Tibial artery (tissue), 4 donors: Measurements from ENCODE around the gene CACNA2D2.

ENCODE experiments used
- DNase-seq, 2 donors: peaks; one replicate each; pipeline ENCODE4 v3.0.0-alpha.2; 2019
- H3K27ac ChIP-seq, 2 donors: fragments of 200-600 bp; sonication (generic) in 1 of 2; 1 replicate in 1 of 2; 2 replicates in 1 of 2; pipeline ENCODE4 v1.5.1; 2018 to 2019; ENCODE audit warnings: mild to moderate bottlenecking in 1 of 2
- H3K27me3 ChIP-seq, 2 donors: fragments of 200-600 bp; sonication (generic) in 1 of 2; one replicate each; pipeline versions ENCODE4 v1.5.1 to v1.6.0; 2016 to 2019
- H3K36me3 ChIP-seq, 3 donors: fragments of 200-600 bp; sonication (generic) in 2 of 3; one replicate each; pipeline ENCODE4 v1.5.1; 2016 to 2019; ENCODE audit warnings: mild to moderate bottlenecking in 2 of 3
- H3K4me1 ChIP-seq, 4 donors: fragments of 200-600 bp; sonication (generic) in 2 of 4; 1 replicate in 3 of 4; 2 replicates in 1 of 4; pipeline ENCODE4 v1.5.1; 2016 to 2019
- H3K4me3 ChIP-seq, 2 donors: fragments of 200-600 bp; sonication (generic) in 1 of 2; 1 replicate in 1 of 2; 2 replicates in 1 of 2; pipeline ENCODE4 v1.5.1; 2018 to 2019; ENCODE audit warnings: mild to moderate bottlenecking in 2 of 2
- H3K9me3 ChIP-seq, 3 donors: fragments of 200-600 bp; sonication (generic) in 1 of 3; one replicate each; pipeline ENCODE4 v1.5.1; 2016 to 2019
- intact Hi-C: fragments of 100-400 bp; cut with DNase I; formaldehyde crosslinking; loops from one replicate; pipeline ENCODE4 v1.15.0; 2023; ENCODE audit warnings: low total_unique reads
- TF ChIP-seq, protein P1 (sequence below), 2 experiments: fragments of 200-600 bp in 1 of 2; fragments of 450-650 bp in 1 of 2; IDR thresholded peaks; one replicate each; pipeline ENCODE4 v1.5.1; 2017 to 2019; ENCODE audit warnings: antibody characterized with exemption in 2 of 2, mild to moderate bottlenecking in 1 of 2, moderate library complexity in 1 of 2

The CACNA2D2 gene

DNA sequence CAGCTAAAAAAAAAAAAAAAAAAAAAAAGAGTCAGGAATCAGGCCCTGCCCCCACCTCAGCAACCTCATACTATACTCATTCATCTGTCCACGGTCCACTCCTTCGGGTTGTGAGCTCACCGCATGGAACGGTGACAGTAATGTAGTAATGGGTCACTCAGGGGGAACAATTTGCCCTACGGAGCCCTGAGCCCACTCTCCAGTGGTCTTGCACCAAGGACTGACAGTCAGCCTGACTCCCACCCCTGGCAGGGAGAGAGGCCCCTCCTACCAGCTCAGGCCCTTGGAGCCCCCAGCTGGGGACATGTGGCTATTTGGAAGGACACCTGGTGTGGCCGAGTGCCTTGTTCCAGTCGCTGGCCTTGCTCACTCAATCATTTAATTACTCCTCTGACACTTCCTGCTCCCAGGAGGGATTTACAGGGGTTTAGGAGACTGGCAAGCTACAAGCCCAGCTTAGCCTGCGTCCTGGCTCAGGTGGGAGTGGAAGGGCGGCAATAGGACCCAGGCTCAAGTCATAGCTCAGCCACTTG is 19.9 kb upstream of the CACNA2D2 start:
- DNase-seq = no peak
- TF ChIP-seq, protein P1, sequence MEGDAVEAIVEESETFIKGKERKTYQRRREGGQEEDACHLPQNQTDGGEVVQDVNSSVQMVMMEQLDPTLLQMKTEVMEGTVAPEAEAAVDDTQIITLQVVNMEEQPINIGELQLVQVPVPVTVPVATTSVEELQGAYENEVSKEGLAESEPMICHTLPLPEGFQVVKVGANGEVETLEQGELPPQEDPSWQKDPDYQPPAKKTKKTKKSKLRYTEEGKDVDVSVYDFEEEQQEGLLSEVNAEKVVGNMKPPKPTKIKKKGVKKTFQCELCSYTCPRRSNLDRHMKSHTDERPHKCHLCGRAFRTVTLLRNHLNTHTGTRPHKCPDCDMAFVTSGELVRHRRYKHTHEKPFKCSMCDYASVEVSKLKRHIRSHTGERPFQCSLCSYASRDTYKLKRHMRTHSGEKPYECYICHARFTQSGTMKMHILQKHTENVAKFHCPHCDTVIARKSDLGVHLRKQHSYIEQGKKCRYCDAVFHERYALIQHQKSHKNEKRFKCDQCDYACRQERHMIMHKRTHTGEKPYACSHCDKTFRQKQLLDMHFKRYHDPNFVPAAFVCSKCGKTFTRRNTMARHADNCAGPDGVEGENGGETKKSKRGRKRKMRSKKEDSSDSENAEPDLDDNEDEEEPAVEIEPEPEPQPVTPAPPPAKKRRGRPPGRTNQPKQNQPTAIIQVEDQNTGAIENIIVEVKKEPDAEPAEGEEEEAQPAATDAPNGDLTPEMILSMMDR (IDR thresholded peaks at IDR 0.05) = no peak
- intact Hi-C loops = no loop called here
- Histone ChIP-seq H3K4me1 (no peaks in the 10 kb centered on the region), H3K4me3 (no peak overlapping the region), H3K27ac (no peak overlapping the region), H3K27me3 (peaks cover 0 to 8% of the 10 kb centered on the region in 2 donors), H3K36me3 (no peaks in the 10 kb centered on the region), H3K9me3 (no peaks in the 10 kb centered on the region)

DNA sequence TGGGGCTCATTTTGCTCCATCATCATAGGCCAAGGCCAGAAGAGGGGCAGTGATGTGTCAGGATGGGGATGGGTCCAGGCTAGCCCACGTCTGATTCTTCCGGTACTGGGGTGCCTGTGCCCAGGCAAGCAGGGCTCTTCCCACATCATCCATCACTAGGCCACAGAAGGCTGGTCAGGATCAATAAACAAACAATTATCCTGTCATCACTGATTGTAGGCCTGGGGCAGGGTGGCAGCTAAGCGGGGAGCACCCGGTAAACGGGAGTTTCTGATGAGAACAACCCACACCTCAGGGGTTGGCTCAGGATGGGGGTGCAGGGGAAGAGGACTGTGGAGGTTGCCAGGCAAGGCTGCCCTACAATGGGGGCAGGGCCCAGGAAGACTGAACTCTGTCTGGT is 18.1 kb upstream of the CACNA2D2 start:
- Histone ChIP-seq H3K36me3 (no peaks in the 10 kb centered on the region), H3K27me3 (peaks cover 0 to 8% of the 10 kb centered on the region in 2 donors), H3K27ac (no peak overlapping the region), H3K4me1 (peaks cover 0 to 3% (median 1%) of the 10 kb centered on the region in 4 donors), H3K4me3 (no peak overlapping the region), H3K9me3 (no peaks in the 10 kb centered on the region)
- intact Hi-C loops = no loop called here
- no peak for DNase-seq
- TF ChIP-seq, protein P1 (IDR thresholded peaks at IDR 0.05) = no peak

DNA sequence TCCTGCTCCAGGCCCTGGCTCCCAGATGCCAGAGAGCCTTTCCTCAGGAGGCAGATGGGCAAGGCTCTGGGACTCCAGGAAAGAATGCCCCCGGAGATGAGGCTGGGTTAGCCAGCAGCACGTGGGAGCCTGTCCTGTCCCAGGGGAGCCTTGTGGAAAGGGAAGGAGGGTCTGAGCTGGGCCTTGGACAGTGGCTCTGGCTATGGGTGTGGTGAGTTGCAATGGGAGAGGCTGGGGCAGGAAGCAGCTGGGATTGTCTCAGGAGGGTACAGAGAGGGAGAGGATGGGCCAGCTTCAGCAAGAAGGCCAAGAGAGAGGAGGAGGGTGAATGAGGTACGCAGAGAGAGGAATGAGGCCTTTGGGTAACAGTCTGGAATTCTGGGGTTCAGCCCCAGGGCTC is 17.4 kb upstream of the CACNA2D2 start:
- H3K9me3 ChIP-seq = no peaks in the 10 kb centered on the region
- no peak overlapping the region for H3K27ac ChIP-seq
- H3K27me3 ChIP-seq = peaks cover 0 to 8% of the 10 kb centered on the region in 2 donors
- intact Hi-C loops = no loop called here
- peaks cover 0 to 10% (median 7%) of the 10 kb centered on the region in 4 donors for H3K4me1 ChIP-seq
- DNase-seq = no peak
- no peaks in the 10 kb centered on the region for H3K36me3 ChIP-seq
- no peak overlapping the region for H3K4me3 ChIP-seq
- TF ChIP-seq, protein P1 (IDR thresholded peaks at IDR 0.05) = no peak

DNA sequence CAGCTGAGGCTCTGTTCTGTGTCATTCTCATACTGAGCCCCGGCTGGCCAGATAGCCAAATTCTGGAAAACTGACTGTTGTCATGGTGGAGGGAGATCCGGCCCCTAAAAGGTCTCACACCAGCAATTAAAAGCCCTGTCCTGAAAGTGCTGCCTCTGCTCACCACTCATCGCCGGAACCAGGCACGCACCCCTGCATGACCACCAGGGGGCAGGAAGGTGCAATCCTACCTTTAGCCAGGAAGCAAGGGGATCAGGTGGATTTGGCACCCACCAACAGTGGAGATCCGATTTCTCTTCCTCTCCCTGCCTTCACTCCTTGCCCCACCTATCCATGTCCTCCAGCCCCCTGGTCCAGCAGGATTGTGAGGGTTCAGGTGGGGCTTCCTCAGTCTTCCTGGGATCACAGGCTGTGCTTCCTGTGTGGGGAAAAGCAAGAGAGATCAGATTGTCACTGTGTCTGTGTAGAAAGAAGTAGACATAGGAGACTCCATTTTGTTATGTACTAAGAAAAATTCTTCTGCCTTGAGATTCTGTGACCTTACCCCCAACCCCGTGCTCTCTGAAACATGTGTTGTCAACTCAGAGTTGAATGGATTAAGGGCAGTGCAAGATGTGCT is 16.1 kb upstream of the CACNA2D2 start:
- H3K27ac ChIP-seq = no peak overlapping the region
- peaks cover 0 to 2% of the 10 kb centered on the region in 2 donors for H3K27me3 ChIP-seq
- no peaks in the 10 kb centered on the region for H3K9me3 ChIP-seq
- intact Hi-C loops = no loop called here
- no peak overlapping the region for H3K4me3 ChIP-seq
- peak in 1 of 2 donors; percentile 48 for DNase-seq
- H3K4me1 ChIP-seq = peaks cover 0 to 16% (median 10%) of the 10 kb centered on the region in 4 donors
- TF ChIP-seq, protein P1 (IDR thresholded peaks at IDR 0.05) = peak; percentile 69 to 79
- no peaks in the 10 kb centered on the region for H3K36me3 ChIP-seq

DNA sequence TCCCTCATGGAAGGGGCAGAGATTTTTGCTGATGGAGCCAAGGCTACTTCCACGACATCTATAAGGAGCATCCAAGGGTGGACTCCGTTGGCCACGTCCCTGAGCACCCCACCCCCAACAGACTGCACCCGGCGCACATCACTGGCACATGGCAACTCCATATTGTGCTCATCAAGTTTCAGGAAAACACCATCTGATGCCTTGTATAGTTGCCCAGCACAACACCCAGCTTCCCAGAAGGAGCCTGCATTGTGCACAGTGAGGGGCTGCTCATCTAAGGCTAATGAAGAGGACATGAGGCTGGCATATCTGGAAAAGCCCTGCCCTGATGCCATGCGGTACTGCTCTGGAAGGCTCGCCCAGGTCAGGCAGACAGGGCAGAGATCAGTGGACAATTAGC is 15.0 kb upstream of the CACNA2D2 start:
- Histone ChIP-seq H3K27ac (no peak overlapping the region), H3K4me3 (no peak overlapping the region), H3K36me3 (no peaks in the 10 kb centered on the region), H3K4me1 (peaks cover 0 to 16% (median 10%) of the 10 kb centered on the region in 4 donors), H3K27me3 (peaks cover 0 to 2% of the 10 kb centered on the region in 2 donors), H3K9me3 (no peaks in the 10 kb centered on the region)
- intact Hi-C loops = no loop called here
- TF ChIP-seq, protein P1 (IDR thresholded peaks at IDR 0.05) = no peak
- no peak for DNase-seq
